Stomach (tissue), 9 donors: ENCODE measurements around the gene LRP1B. TPM values are rescaled to one million over a fixed set of nuclear protein-coding genes. Genes with fewer than 3 reads are reported as not detected.

Source experiments
- DNase-seq, 2 donors: peaks; one replicate each; pipeline versions ENCODE4 v3.0.0 to v3.0.0-alpha.2; 2013 to 2019
- H3K27ac ChIP-seq, 5 donors: fragments of 200-600 bp in 4 of 5; sonication (generic) in 4 of 5; one replicate each; pipeline ENCODE4 v1.5.1; 2013 to 2019; ENCODE audit warnings: mild to moderate bottlenecking in 1 of 5, moderate library complexity in 1 of 5
- H3K27me3 ChIP-seq, 3 donors: fragments of 200-600 bp; sonication (generic); one replicate each; pipeline ENCODE4 v1.5.1; 2017 to 2019; ENCODE audit warnings: mixed run types in 1 of 3
- H3K36me3 ChIP-seq, 4 donors: fragments of 200-600 bp; sonication (generic); 1 replicate in 3 of 4; 2 replicates in 1 of 4; pipeline ENCODE4 v1.5.1; 2016 to 2019
- H3K4me1 ChIP-seq, 4 donors: fragments of 200-600 bp; sonication (generic); one replicate each; pipeline ENCODE4 v1.5.1; 2016 to 2019
- H3K4me3 ChIP-seq, 4 donors: fragments of 200-600 bp; sonication (generic) in 3 of 4; one replicate each; pipeline ENCODE4 v1.5.1; 2016 to 2019; ENCODE audit warnings: mild to moderate bottlenecking in 1 of 4
- H3K9me3 ChIP-seq, 4 donors: fragments of 200-600 bp; sonication (generic); one replicate each; pipeline ENCODE4 v1.5.1; 2016 to 2019
- EP300 ChIP-seq: sonication (generic); formaldehyde crosslinking; IDR thresholded peaks from one replicate; pipeline ENCODE4 v1.6.1; 2017; ENCODE audit warnings: antibody characterized with exemption
- POLR2A ChIP-seq, 4 donors: fragments of 450-650 bp; IDR thresholded peaks; one replicate each; pipeline ENCODE4 v1.6.1; 2016; ENCODE audit warnings: antibody characterized with exemption in 4 of 4, control low read depth in 2 of 4, mild to moderate bottlenecking in 1 of 4, moderate library complexity in 1 of 4
- POLR2AphosphoS5 ChIP-seq, 3 donors: sonication (generic); formaldehyde crosslinking; IDR thresholded peaks; one replicate each; pipeline ENCODE4 v1.6.1; 2016; ENCODE audit warnings: antibody characterized with exemption in 3 of 3
- WGBS, 5 donors: extraction: QIAGEN DNeasy Blood & Tissue Kit in 3 of 5; methylation state at CpG; one replicate each; pipeline versions ENCODE4 v1.1.5 to v1.1.7; 2013 to 2018; 5-methylcytosine and 5-hydroxymethylcytosine counted together
- intact Hi-C: fragments of 100-400 bp; cut with DNase I; formaldehyde crosslinking; loops from one replicate; pipeline ENCODE4 v1.15.1; 2023; ENCODE audit warnings: low total_unique reads
- polyA plus RNA-seq, 3 donors: library from polyadenylated mRNA; stranded (reverse); fragments of 200-250 nt; gene quantifications; one replicate each; pipeline ENCODE4 v1.2.3, GENCODE V29; 2013
- total RNA-seq, 5 donors: library from RNA; depleted of rRNA; stranded (reverse); fragments of >200 nt; gene quantifications; one replicate each; pipeline versions ENCODE4 v1.1.0 to v1.2.3, GENCODE V29; 2014 to 2016
- TF ChIP-seq, protein P1 (sequence below), 7 experiments: fragments of 450-650 bp in 4 of 7; fragments of 200-600 bp in 3 of 7; sonication (generic) in 3 of 7; IDR thresholded peaks; one replicate each; pipeline ENCODE4 v1.5.1; 2016 to 2019; ENCODE audit warnings: antibody characterized with exemption in 7 of 7, control low read depth in 2 of 7, mild to moderate bottlenecking in 1 of 7
- donor health status: healthy with polysubstance abuse.
- donor health status: Bipolar disorder and iron deficiency.
- donor health status: healthy.

The LRP1B gene
- total and polyA plus RNA-seq, 8 donors: under 0.01 to 9.0 (median 0.38) TPM

DNA sequence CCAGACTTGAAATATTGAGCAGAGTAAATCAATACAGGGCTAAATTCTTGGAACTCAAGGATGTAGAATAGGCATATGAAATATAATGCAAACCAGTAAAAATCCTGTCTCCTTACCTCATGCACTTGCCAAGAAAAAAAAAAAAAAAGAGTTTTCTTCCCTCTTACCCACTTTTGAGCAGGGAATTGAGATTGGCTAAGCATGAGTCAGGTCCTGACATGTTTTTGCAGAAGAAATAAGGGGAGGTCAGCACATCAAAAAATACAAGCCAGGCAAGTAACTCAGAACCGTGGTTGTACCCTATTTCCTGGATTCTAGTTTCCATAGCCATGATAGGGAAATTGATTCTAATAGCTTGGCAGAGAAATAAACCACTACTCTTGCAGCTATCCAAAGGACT, 1526.7 kb downstream of the LRP1B start:
- intact Hi-C loops: no loop called here
- Histone ChIP-seq H3K4me3 (no peak overlapping the region), H3K36me3 (no peaks in the 10 kb centered on the region), H3K27me3 (no peaks in the 10 kb centered on the region), H3K27ac (no peak overlapping the region), H3K9me3 (no peaks in the 10 kb centered on the region), H3K4me1 (no peaks in the 10 kb centered on the region)
- no peak for DNase-seq
- WGBS, 5 donors: 25 to 76% (median 45%) methylated on average over 1 of the region's 1 CpG
- TF ChIP-seq EP300 (no peak), POLR2AphosphoS5 (IDR thresholded peaks at IDR 0.05) (no peak), POLR2A (IDR thresholded peaks at IDR 0.05) (no peak)
- TF ChIP-seq, protein P1, sequence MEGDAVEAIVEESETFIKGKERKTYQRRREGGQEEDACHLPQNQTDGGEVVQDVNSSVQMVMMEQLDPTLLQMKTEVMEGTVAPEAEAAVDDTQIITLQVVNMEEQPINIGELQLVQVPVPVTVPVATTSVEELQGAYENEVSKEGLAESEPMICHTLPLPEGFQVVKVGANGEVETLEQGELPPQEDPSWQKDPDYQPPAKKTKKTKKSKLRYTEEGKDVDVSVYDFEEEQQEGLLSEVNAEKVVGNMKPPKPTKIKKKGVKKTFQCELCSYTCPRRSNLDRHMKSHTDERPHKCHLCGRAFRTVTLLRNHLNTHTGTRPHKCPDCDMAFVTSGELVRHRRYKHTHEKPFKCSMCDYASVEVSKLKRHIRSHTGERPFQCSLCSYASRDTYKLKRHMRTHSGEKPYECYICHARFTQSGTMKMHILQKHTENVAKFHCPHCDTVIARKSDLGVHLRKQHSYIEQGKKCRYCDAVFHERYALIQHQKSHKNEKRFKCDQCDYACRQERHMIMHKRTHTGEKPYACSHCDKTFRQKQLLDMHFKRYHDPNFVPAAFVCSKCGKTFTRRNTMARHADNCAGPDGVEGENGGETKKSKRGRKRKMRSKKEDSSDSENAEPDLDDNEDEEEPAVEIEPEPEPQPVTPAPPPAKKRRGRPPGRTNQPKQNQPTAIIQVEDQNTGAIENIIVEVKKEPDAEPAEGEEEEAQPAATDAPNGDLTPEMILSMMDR (IDR thresholded peaks at IDR 0.05): no peak

DNA sequence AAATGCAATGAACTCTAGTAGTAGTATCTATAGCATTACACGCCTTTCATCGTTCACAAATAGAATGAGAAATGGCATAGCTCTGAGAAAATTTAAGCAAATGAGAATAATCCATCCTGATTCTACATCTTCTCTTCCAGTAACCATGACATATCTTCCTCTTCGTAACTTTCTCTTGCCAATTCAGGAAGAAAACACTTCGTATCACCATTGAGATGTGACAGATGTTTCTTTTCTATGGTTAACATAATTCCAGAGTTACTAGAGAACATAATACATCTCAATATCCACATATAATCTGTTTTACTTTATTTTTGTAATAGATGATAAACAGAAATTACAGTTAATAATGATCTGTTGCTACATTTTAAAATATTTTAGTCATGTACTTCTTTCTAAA, 1527.4 kb downstream of the LRP1B start:
- Histone ChIP-seq H3K4me1 (no peaks in the 10 kb centered on the region), H3K4me3 (no peak overlapping the region), H3K27ac (no peak overlapping the region), H3K36me3 (no peaks in the 10 kb centered on the region), H3K27me3 (no peaks in the 10 kb centered on the region), H3K9me3 (no peaks in the 10 kb centered on the region)
- WGBS, 5 donors: 65 to 83% (median 77%) methylated on average over 4 of the region's 4 CpGs
- TF ChIP-seq POLR2A (IDR thresholded peaks at IDR 0.05): no peak
- intact Hi-C loops: no loop called here
- DNase-seq: no peak

DNA sequence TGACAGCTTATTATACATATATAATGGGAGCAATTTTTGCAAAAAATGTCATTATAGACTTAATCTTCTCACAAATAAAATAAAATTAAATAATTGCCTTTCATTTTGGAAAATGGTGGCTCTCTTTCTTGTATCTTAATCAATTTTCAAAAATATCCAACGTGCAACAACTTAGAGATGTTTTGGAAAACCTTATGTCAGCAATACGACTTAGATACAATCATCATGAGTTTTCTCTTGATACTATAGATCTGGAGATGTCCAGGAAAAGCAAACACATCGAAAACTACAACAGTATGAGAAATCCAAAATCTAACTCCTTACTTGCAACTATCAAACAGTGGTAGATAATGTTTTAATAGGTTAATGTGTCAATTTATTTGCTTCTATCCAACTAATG, 1529.0 kb downstream of the LRP1B start:
- no peak for DNase-seq
- TF ChIP-seq POLR2AphosphoS5 (IDR thresholded peaks at IDR 0.05) (no peak), POLR2A (IDR thresholded peaks at IDR 0.05) (no peak), EP300 (no peak)
- TF ChIP-seq, protein P1 (IDR thresholded peaks at IDR 0.05): no peak
- no peak overlapping the region for H3K27ac ChIP-seq

DNA sequence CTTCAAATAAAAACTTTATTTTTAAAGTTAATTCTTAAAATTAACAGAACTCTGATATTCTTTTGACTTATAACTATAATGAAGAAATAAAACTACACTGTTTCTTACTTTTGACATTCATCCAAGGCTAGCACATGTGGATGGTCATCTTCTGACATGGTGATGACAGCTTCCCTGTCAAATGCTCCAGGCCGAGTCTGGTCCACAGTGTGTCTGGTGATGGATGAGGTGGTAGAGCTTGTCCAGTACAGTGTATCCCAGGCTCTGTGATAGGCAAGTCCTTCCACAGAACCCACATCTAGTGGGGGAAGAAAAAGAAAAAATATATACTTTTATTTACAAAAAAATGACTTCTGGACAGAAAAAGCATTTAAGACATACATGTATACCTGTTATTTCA, 1529.5 kb downstream of the LRP1B start:
- WGBS, 5 donors: 79 to 100% (median 82%) methylated on average over 1 of the region's 1 CpG
- H3K27me3 ChIP-seq: no peaks in the 10 kb centered on the region
- no peaks in the 10 kb centered on the region for H3K36me3 ChIP-seq
- no peaks in the 10 kb centered on the region for H3K9me3 ChIP-seq
- no peak overlapping the region for H3K27ac ChIP-seq
- H3K4me1 ChIP-seq: no peaks in the 10 kb centered on the region
- intact Hi-C loops: no loop called here
- TF ChIP-seq, protein P1 (IDR thresholded peaks at IDR 0.05): no peak
- TF ChIP-seq EP300: no peak
- no peak for TF ChIP-seq POLR2AphosphoS5 (IDR thresholded peaks at IDR 0.05)
- no peak for TF ChIP-seq POLR2A (IDR thresholded peaks at IDR 0.05)
- H3K4me3 ChIP-seq: no peak overlapping the region
- DNase-seq: no peak

More for the DNA sequence above, 1529.0 kb downstream of the LRP1B start:
- intact Hi-C loops: no loop called here
- H3K36me3 ChIP-seq: no peaks in the 10 kb centered on the region
- no peaks in the 10 kb centered on the region for H3K27me3 ChIP-seq
- 74 to 83% (median 82%) methylated on average over 3 of the region's 3 CpGs for WGBS, 5 donors
- no peak overlapping the region for H3K4me3 ChIP-seq
- no peaks in the 10 kb centered on the region for H3K4me1 ChIP-seq
- no peaks in the 10 kb centered on the region for H3K9me3 ChIP-seq

DNA sequence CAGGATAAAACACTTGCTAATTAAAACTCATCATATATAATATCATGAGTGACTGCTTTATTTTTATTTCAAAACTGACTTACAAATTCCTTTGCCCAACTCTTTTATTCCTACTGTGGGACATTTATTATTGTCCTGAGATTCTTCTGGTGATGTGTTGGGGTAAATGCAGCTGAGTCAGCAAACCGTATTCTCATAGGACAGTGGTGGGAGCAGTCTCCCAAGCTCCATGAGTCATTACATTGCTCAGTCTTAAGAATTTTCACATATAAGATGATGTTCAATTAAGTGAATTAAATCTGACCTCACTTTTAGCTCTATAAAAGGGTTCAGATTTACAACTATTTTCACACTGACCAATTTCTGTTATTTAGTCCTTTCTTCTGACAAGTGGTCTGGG, 1530.7 kb downstream of the LRP1B start:
- WGBS, 5 donors: 83 to 90% (median 85%) methylated on average over 1 of the region's 1 CpG
- intact Hi-C loops: no loop called here

More for the DNA sequence above, 1530.7 kb downstream of the LRP1B start:
- Histone ChIP-seq H3K27me3 (no peaks in the 10 kb centered on the region), H3K4me3 (no peak overlapping the region), H3K4me1 (no peaks in the 10 kb centered on the region), H3K36me3 (no peaks in the 10 kb centered on the region), H3K27ac (no peak overlapping the region), H3K9me3 (no peaks in the 10 kb centered on the region)
- TF ChIP-seq EP300 (no peak), POLR2AphosphoS5 (IDR thresholded peaks at IDR 0.05) (no peak)
- DNase-seq: no peak
